GM12873 (cell line): ENCODE data around the gene PGLYRP2.

Source experiments
- TF ChIP-seq, protein P1 (sequence below): IDR thresholded peaks from 2 replicates; pipeline ENCODE4 v1.5.1; 2012; ENCODE audit warnings: low read depth, mild to moderate bottlenecking, moderate library complexity, low read length, control low read depth; ENCODE audit not compliant: insufficient read depth; ENCODE audit errors: missing control alignments

The PGLYRP2 gene

DNA sequence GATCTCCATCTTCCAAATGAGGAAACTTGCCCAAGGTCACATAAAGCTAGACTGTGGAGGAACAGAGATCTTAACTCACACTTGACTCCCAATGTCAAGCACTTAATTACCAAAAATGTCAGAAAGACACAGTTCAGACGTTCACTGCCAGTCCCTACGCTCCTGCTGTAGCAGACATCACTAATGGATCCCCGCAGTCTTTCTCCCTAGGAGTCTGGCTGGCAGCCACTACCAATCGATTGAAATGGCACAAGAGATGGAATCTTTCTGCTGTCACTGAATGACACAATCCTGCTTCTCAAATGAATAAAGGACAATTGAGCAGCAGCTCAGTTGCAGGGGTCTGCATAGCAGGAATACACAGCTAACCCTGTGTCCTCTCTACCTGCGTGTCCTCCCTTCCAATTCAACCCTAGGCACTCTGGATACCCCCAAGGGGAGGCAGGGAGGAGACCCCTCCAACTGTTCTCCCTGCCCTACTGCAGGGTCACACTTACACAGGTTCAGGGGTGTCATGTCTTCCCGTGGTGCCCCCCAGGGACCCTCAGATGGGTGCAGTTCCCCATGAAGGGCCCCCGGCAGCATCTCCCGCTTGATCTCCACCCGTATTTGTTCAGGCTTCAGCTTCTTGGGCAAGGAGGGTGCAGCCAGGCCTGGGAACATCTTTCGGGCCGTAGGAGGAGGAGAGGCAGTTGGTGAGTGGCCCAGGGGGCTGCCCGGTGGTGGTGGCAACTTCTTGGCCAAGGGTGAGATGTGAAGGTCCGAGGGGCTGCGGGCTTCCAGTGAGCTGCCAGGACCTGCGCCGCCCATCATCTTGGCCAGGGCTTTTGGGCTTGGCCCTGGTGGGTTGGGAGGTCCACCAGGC lies 52.6 kb downstream of the PGLYRP2 start:
- TF ChIP-seq, protein P1, sequence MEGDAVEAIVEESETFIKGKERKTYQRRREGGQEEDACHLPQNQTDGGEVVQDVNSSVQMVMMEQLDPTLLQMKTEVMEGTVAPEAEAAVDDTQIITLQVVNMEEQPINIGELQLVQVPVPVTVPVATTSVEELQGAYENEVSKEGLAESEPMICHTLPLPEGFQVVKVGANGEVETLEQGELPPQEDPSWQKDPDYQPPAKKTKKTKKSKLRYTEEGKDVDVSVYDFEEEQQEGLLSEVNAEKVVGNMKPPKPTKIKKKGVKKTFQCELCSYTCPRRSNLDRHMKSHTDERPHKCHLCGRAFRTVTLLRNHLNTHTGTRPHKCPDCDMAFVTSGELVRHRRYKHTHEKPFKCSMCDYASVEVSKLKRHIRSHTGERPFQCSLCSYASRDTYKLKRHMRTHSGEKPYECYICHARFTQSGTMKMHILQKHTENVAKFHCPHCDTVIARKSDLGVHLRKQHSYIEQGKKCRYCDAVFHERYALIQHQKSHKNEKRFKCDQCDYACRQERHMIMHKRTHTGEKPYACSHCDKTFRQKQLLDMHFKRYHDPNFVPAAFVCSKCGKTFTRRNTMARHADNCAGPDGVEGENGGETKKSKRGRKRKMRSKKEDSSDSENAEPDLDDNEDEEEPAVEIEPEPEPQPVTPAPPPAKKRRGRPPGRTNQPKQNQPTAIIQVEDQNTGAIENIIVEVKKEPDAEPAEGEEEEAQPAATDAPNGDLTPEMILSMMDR: no peak

DNA sequence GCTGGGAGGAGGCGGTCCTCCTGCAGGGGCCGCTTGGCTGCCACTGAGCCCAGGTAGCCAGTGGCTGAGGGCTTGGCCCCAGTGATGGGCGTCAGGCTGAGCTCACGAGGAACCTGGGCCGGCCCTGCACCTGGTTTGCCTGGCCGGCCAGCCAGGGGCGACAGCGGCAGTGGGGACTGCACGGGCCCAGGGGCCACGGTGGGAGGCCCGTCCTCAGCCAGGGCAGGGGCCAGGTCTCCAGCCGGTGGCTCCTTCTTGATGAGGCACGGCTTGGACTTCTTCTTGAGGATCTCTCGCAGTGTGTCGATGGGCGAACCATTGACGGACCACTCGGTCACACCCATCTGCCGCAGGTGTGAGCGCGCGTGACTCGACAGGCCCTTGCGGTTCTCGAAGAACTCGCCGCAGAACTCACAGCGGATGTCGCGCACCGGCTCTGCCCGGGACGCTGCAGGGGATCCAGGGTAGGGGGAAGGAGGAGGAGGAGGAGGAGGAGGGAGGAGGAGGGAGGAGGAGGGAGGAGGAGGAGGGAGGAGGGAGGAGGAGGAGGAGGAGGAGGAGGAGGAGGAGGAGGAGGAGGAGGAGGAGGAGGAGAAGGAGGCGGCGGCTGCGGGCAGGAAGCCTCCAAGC lies 53.9 kb downstream of the PGLYRP2 start:
- TF ChIP-seq, protein P1: no peak

DNA sequence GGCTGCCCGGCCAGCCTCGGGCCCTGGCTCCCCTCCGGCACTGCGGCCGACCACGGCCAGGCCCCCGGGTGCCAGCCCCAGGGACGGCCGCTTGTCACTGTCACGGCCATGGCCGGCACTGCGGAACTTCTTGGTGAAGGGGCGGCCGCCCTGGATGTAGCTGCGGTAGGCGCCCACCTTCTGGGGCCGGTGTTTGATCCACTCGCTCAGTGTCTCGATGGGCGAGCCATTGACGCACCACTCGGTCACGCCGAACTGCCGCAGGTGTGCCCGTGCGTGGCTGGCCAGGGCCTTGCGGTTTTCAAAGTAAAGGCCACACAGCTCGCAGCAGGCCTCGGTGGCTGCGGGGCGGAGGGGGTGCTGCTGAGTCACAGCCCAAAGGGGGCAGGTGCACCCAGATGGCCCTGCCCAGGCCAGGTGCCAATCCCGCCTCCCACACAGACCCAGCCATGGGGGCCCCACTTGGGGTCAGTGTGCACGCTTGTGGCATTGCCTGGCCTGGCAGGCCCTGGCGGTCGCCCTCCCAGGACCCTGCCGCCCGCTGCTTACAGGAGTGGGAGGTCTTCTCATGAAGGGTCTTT lies 54.5 kb downstream of the PGLYRP2 start:
- TF ChIP-seq, protein P1: no peak

DNA sequence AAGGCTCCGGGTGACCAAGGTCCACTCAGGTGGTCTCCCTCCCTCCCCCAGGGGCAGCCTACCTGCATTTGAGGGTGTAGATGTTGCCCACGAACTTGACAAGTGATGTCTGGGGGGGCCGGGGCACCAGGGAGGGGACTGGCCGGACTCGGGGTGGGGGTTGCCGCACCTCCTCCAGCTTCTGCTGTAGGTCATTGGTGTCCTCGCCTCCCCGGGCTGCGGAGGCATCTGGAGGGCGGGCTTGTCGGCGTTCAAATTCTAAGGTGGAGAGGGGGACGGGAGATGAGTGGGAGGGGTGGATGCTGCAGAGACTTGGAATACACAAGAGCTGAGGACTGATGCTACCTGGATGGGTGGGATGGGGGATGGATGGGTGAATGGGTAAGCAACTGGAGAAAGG lies 55.2 kb downstream of the PGLYRP2 start:
- TF ChIP-seq, protein P1: no peak

DNA sequence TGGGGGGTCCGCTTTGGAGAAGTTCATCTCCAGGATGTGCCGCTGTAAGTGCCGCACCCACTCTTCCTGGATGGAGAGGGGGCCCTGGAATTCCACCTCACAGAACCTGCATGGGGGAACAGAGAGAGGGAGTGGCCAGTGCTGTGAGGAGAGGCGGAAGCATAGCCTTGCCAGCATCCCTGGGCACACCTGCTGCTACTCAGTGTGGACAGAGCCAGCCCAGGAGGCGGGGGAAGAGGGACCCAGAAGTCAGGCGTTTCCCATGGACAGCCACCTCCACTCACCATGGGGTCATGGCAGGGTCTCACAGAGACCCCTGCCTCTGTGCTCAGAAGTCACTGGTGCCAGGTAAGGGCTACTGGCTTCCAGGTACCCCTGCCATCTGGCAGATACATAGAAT lies 56.2 kb downstream of the PGLYRP2 start:
- TF ChIP-seq, protein P1: no peak

DNA sequence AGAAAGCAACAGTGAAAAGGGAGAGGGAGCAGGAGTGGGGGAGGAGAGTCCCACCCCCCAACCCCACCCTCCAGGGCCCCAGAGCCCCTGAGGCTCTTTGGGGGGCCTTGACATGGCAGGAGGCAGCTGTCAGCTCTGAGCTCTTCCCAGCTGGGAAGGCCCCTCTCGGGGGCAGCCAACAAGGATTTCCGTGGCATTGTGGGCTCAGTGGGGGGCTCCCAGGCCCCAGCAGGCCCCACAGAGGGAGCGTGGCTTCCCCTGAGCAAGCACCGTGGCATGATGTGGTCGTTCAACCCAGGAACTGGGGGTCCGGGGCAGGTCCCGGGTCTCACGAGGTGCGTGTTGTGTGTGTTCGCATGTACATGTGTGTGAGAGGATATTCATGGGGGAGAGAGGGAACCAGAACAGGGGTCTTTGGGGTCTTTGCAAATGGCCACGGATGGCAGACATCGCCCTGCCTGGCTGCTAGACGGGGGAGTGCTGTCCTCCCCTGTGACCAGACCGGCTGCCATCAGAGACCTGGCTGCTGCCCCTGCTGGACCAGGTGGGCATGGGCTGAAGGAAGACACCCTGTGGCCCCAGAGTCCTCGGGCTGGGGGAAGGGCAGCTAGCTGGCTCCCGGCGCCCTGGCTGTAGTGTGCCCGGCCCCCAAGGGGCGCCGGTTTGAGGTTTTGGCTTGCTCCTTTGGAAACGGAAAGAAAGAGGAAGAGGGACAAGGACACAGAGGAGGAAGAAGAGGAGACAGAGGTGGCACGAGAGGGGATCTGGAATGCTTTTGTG lies 56.8 kb downstream of the PGLYRP2 start:
- TF ChIP-seq, protein P1: no peak
